Gastrocnemius medialis (tissue), 4 donors: Measurements from ENCODE around the gene RELCH.

Experiments
- CTCF ChIP-seq, 5 experiments: fragments of 450-650 bp in 3 of 5; fragments of 200-600 bp in 2 of 5; sonication (generic) in 2 of 5; IDR thresholded peaks in 4 of 5; conservative IDR thresholded peaks in 1 of 5; 1 replicate in 4 of 5; 2 replicates in 1 of 5; pipeline ENCODE4 v1.5.1; 2016 to 2019; ENCODE audit warnings: antibody characterized with exemption in 5 of 5, mild to moderate bottlenecking in 3 of 5, moderate library complexity in 3 of 5
- POLR2A ChIP-seq, 2 donors: fragments of 450-650 bp; IDR thresholded peaks; one replicate each; pipeline ENCODE4 v1.6.1; 2017; ENCODE audit warnings: antibody characterized with exemption in 2 of 2, mild to moderate bottlenecking in 2 of 2, moderate library complexity in 2 of 2

DNA sequence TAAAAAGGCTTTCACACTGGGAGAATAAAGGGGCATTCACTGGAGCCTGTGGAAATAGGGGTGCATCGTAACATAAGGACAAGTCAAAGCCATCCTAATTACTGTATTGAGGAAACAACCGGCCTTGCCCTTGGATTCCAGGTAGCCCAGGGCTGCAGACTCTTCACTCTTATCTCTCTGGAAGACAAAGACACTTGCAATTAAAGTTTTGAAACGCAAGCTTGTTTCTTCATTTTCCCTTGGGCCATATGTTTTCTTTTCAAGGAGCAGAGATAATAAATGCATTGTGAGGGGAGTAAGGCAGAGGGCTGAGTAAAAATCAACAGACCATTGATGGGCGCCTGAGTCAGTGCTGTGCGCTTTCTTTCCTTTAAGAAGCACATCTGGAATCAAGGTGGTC, 149.6 kb downstream of the RELCH start:
- no peak for TF ChIP-seq CTCF (IDR thresholded peaks at IDR 0.05 in 4 of 5, conservative IDR thresholded peaks at IDR 0.05 in 1 of 5)
- TF ChIP-seq POLR2A (IDR thresholded peaks at IDR 0.05) = no peak
